HG02610 (cell line): Measurements from ENCODE around the gene CA10.

Experiments
- ATAC-seq: cut with Tn5 transposase; IDR thresholded peaks from one replicate; pipeline ENCODE4 v1.9.1; 2021; ENCODE audit warnings: mild to moderate bottlenecking, moderate library complexity; ENCODE audit not compliant: unreplicated experiment

The CA10 gene

DNA sequence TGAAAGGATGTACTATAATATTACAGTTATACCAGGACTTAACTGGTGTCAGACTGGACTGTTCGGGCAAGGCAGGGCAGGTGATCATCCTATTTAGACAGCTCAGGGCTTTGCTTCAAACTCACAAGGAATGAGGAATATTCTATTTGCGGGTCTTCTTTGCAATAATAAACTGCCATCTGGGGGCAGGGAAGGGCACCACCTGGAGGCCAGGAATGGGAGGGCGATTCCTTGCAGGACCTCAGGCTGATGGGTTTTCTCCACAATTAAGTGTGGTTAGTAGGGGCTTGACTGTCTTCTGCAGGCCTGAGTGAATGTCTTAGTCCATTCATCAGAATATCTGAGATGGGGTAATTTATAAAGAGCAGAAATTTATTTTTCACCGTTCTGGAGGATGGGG, 424.1 kb downstream of the CA10 start:
- peak; percentile 58 for ATAC-seq

- no peak for ATAC-seq
Observed at GRCh38 chr17:51733166-51733565, 425.3 kb downstream of the CA10 start.

GRCh38 chr17:51731941-51732722, 426.4 kb downstream of the CA10 start:
- no peak for ATAC-seq

- no peak for ATAC-seq
Observed at GRCh38 chr17:51730303-51731050, 428.0 kb downstream of the CA10 start.

GRCh38 chr17:51725185-51725584, 433.3 kb downstream of the CA10 start:
- ATAC-seq, result no peak

GRCh38 chr17:51724043-51724580, 434.4 kb downstream of the CA10 start:
- ATAC-seq, result no peak

DNA sequence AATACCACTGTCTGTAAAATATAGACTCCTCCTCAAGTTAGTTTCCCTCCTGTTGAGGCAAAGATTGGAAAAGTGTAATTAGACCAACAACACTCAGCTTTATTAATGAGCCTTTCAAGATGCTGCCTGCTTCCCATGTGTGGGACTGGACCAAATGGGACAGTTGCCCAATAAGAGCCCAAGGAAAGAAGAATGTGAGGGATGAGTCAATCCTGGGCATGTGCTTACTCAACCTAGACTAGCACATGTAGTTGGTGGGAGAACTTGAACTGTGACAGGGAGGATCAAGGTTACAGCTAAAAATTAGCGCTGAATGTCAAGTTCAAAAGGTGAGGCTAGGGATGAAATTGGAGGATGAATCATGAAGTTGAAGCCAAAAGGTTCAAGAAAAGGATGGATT, 435.5 kb downstream of the CA10 start:
- no peak for ATAC-seq

DNA sequence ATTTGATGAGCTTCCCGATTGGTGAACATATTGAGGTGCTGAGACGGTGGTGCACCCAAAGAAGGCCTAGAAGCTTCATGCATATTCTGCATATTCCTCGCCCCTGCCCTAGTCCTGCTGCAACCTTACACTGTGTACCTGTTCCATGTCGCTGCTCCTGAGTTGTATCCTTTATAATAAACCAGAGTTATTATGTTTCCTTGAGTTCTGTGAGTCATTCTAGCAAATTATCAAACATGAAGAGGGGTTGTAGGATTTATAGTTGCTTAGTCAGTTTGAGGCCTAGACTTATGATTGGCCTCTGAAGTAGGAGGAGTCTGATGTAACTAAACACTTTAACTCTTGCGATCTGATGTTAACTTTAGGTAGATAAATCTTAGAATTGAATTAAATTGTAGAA, 436.8 kb downstream of the CA10 start:
- no peak for ATAC-seq

DNA sequence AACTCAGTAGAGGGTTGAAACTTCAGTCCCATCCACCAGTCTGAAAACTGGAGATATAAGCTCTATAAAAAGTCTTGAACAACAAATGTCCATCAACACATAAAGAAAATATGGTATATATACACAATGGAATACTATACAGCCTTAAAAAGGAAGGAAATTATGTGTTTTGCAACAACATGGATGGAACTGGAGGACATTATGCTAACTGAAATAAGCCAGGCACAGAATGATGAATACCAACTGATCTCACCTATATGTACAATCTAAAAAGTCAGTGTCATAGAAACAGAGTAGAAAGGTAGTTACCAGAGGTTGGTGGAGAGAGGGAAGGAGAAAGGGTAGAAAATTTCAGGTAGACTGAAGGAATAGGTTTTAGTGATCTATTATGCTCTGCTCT, 438.1 kb downstream of the CA10 start:
- no peak for ATAC-seq

DNA sequence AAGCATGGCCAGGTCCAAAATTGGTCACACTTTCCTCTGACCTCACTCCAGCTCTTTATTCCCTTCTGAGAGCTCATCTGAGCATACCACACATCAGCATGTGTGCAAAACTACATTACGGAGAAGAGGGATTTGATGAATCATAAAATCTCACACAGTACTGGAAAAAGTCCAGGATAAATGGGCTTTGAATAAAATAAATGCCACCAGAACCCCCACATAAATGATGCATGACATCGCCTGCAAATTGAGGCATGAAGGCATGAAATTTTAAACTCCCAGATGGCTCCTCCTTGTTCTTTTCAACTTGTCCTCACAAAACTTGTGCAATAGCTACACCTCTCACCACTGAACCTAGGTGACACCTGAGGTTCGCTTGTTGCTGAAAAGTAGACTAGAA, 439.5 kb downstream of the CA10 start:
- ATAC-seq, result no peak

- no peak for ATAC-seq
Observed at GRCh38 chr17:51711581-51711980, 446.9 kb downstream of the CA10 start.

- no peak for ATAC-seq
Observed at GRCh38 chr17:51710634-51710979, 447.9 kb downstream of the CA10 start.

GRCh38 chr17:51709694-51710633, 448.6 kb downstream of the CA10 start:
- ATAC-seq, result no peak

- no peak for ATAC-seq
Observed at GRCh38 chr17:51707216-51707615, 451.3 kb downstream of the CA10 start.

DNA sequence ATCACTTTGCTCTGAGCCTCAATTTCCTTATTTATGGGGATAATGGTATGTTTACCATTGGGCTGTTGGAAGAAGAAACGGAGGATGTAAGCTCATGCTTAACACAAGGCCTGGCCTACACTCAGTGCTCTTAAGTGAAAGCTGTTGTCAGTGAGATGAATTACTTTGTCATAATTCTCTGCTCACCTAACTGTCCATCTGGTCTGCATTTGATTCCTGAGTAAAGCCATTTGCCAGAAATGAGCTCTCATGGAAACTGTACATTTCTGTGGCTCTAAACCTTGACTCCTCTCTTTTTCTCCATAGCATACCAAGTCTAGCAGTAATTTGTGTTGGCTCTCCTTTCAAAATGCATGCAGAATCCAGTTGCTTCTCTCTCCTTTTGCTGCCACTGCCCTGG, 452.4 kb downstream of the CA10 start:
- no peak for ATAC-seq

GRCh38 chr17:51703361-51704341, 454.9 kb downstream of the CA10 start:
- no peak for ATAC-seq

- no peak for ATAC-seq
Observed at GRCh38 chr17:51702963-51703360, 455.6 kb downstream of the CA10 start.

DNA sequence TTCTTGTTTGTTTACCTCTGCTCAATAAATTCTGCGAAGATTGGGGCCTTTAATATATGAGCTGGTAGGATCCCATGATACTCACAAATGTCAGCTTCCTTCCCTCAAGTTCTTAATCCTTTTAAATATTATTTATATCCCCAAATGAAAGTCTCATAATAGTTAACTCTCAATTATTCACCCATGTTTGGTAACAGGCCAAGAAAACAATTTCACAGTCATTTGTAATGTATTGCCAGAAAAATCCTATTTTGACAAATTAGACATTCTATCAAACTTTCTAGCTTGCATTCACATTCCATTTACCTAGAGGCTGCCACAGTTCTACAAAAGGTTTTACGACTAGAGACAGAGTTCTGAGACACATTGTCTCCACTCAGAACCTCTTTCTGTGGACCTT, 457.0 kb downstream of the CA10 start:
- no peak for ATAC-seq

DNA sequence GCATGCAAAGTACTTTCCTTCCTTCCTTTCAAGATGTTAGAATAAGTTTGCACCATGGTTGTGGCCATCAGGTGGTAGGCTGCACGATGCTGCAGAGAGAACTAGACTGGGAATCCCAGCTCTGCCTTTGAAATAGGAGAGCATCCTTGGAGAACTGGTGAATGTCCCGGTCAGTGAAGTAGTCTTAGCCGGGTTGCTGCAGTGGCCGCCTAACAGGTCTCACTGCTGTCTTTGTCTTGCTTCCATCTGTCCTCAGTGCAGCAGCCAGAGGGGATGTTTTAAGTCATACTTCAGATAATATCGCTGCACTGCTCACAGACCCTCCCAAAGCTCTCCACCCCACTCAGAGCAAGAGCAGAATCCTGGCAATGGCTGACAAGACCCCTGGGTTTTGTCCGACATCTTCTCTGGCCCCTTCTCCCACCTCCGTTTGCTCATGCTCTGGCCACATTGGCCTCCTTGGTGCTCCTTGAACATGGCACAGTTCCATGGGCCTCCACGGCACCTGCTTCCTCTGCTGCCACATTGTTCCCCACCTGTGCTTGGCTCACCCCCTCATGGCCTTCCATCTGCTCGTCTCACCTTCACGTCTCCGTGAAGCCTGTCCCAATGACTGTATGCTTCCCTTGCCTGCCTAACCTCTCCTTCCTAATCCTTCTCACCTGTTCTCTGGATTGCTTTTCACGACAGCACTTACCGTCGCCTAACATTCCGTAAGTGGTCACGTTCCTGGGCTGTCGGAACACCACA, 458.3 kb downstream of the CA10 start:
- ATAC-seq, result no peak
